Activated gamma-delta T cell (primary cell): ENCODE measurements around the gene CDK12.

Experiments
- DNase-seq: peaks from one replicate; lab custom pipeline; 2025; lab: John Stamatoyannopoulos, UW

The CDK12 gene

DNA sequence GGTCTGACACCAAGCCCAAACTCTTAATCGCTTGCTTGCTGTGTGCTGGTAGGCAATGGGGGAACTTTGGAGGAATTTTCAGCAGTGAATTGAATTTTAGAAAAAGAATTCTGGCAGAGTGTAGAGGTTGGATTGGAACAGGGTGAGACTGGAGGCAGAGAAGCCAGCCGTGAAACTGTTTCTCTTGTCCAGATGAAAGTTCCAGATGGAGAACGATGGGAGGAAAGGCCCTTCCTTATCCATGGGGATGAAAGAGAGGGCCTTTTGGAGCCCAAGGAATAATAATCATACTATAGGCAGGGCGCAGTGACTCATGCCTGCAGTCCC lies 120.4 kb downstream of the CDK12 start:
- no peak for DNase-seq

DNA sequence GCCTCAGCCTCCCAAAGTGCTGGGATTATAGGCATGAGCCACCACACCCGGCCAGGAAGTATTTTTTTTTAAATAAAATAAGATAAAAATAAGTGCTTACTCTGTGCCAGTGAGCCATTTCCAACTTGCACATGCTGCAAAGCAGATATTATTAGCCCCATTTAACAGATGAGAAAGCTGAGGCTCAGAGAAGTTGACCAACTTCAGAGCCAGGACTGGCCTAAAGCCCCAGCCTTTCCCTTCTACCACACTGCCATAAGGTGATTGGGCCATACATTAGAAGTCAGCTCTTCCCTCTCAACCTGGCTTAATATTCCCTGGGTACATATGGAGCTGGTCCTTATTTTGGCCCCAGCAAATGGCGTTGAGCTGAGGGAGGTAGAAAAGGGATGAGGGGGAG lies 121.4 kb downstream of the CDK12 start:
- DNase-seq: no peak
